Astrocyte (in vitro differentiated cells and primary cell): ENCODE results near the gene KCNQ1OT1. TPM values are rescaled to one million over a fixed set of nuclear protein-coding genes. Genes with fewer than 3 reads are reported as not detected.

Source experiments
- DNase-seq: peaks from one replicate; pipeline ENCODE4 v3.0.0-alpha.2; 2010; ENCODE audit warnings: low read depth
- FAIRE-seq: peaks from 2 replicates; lab custom pipeline; 2011; peaks lifted over from hg19 to GRCh38; lab: Jason Lieb, UNC
- H2AFZ ChIP-seq: 2 replicates; pipeline ENCODE4 v1.6.0; 2012; ENCODE audit warnings: low read depth, low read length, inconsistent platforms
- H3K27ac ChIP-seq: 2 replicates; pipeline ENCODE4 v1.5.1; 2011; ENCODE audit warnings: low read depth, low read length, inconsistent platforms
- H3K27me3 ChIP-seq: 2 replicates; pipeline ENCODE4 v1.6.0; 2011; ENCODE audit warnings: low read length, inconsistent platforms; ENCODE audit not compliant: insufficient read depth
- H3K36me3 ChIP-seq: 2 replicates; pipeline ENCODE4 v1.5.1; 2011; ENCODE audit warnings: low read length, inconsistent platforms; ENCODE audit not compliant: insufficient read depth
- H3K4me1 ChIP-seq: 2 replicates; pipeline ENCODE4 v1.5.1; 2011; ENCODE audit warnings: low read length, inconsistent platforms; ENCODE audit not compliant: insufficient read depth
- H3K4me2 ChIP-seq: 2 replicates; pipeline ENCODE4 v1.6.0; 2012; ENCODE audit warnings: low read length, inconsistent platforms
- H3K4me3 ChIP-seq: 2 replicates; pipeline ENCODE4 v1.5.1; 2011; ENCODE audit warnings: low read depth, mild to moderate bottlenecking, low read length, inconsistent platforms; ENCODE audit not compliant: insufficient read depth
- H3K79me2 ChIP-seq: 2 replicates; pipeline ENCODE4 v1.6.0; 2012; ENCODE audit warnings: mild to moderate bottlenecking, low read length, inconsistent platforms; ENCODE audit not compliant: insufficient read depth
- H3K9ac ChIP-seq: 2 replicates; pipeline ENCODE4 v1.6.0; 2012; ENCODE audit warnings: mild to moderate bottlenecking, low read length, inconsistent platforms
- H3K9me3 ChIP-seq: 2 replicates; pipeline ENCODE4 v1.5.1; 2012; ENCODE audit warnings: low read depth, mild to moderate bottlenecking, low read length, inconsistent platforms; ENCODE audit not compliant: insufficient read depth
- H4K20me1 ChIP-seq: 2 replicates; pipeline ENCODE4 v1.6.0; 2012; ENCODE audit warnings: low read length, inconsistent platforms; ENCODE audit not compliant: insufficient read depth
- H3K27ac Mint-ChIP-seq: one replicate; pipeline ENCODE4 v1.8.0; 2021; ENCODE audit warnings: mild to moderate bottlenecking, mixed read lengths; ENCODE audit not compliant: unreplicated experiment
- H3K27me3 Mint-ChIP-seq: one replicate; pipeline ENCODE4 v1.8.0; 2021; ENCODE audit warnings: low read depth, mixed read lengths; ENCODE audit not compliant: unreplicated experiment
- H3K36me3 Mint-ChIP-seq: one replicate; pipeline ENCODE4 v1.8.0; 2021; ENCODE audit warnings: low read depth, mixed read lengths; ENCODE audit not compliant: unreplicated experiment
- H3K4me1 Mint-ChIP-seq: one replicate; pipeline ENCODE4 v1.8.0; 2021; ENCODE audit warnings: low read depth, mixed read lengths; ENCODE audit not compliant: unreplicated experiment
- H3K4me3 Mint-ChIP-seq: one replicate; pipeline ENCODE4 v1.8.0; 2021; ENCODE audit warnings: mild to moderate bottlenecking, moderate library complexity, mixed read lengths; ENCODE audit not compliant: unreplicated experiment
- H3K9me3 Mint-ChIP-seq: one replicate; pipeline ENCODE4 v1.8.0; 2021; ENCODE audit warnings: mild to moderate bottlenecking, mixed read lengths; ENCODE audit not compliant: unreplicated experiment
- EZH2 ChIP-seq: IDR thresholded peaks from 2 replicates; pipeline ENCODE4 v1.6.1; 2012; ENCODE audit warnings: mild to moderate bottlenecking, low read length, inconsistent platforms; ENCODE audit not compliant: insufficient read depth
- total RNA-seq: library from RNA; stranded (reverse); gene quantifications from 2 replicates; pipeline ENCODE4 v1.2.1, GENCODE V29; 2021
- TF ChIP-seq, protein P1 (sequence below): IDR thresholded peaks from 2 replicates; pipeline ENCODE4 v1.5.1; 2011; ENCODE audit warnings: low read depth, mild to moderate bottlenecking, inconsistent platforms, low read length, moderate library complexity; ENCODE audit not compliant: insufficient read depth

KCNQ1OT1 gene
- total RNA-seq, 1 donor from 2014 or later, result 2.5 TPM

DNA sequence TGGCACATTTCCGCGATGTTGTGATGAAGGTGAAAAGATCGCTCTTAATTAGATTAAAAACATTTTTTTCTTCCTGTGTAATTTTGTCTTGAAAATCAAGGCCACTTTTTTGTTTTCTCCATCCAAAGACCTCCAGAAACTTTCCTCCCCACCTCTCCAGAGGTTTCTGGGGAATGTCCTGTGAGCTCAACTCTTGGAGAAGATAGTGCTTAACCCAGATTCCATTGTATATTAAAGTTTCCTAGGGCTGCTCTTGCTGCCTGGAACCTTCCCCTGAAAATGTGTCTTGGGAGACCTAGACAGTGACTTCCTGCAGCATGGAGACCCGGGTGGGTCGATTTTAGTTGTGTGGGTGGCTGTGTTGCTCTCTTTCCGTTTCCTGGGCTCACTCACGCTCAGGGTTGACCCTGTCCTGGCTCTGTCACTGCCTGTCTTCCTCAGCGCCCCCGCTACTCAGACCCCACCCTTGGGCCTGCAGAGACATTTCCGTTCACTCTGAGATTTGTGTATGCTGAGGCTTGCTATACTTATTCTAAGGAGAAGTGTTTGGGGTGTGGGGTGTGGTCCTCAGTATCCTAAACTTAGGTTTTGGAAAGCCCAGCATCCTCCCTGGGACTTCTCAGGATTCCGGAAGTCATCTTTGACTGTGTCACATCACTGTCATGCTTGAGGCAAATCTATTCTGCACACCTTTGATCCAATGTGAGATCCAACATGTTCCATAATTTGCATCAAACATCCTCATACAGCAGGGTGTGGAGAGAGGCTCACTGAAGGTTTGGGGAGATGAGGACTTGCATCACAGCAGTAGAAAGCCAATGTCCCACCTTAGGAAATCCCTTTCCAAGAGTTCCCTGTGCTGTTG, 47.2 kb downstream of the KCNQ1OT1 start:
- H3K36me3 Mint-ChIP-seq, result peaks cover 19% of the 10 kb centered on the region
- H3K79me2 ChIP-seq, result no peaks in the 10 kb centered on the region
- H3K4me2 ChIP-seq, result no peak overlapping the region
- H3K9me3 ChIP-seq, result peaks cover 41% of the 10 kb centered on the region
- H3K4me1 ChIP-seq, result peaks cover 7% of the 10 kb centered on the region
- TF ChIP-seq, protein P1, sequence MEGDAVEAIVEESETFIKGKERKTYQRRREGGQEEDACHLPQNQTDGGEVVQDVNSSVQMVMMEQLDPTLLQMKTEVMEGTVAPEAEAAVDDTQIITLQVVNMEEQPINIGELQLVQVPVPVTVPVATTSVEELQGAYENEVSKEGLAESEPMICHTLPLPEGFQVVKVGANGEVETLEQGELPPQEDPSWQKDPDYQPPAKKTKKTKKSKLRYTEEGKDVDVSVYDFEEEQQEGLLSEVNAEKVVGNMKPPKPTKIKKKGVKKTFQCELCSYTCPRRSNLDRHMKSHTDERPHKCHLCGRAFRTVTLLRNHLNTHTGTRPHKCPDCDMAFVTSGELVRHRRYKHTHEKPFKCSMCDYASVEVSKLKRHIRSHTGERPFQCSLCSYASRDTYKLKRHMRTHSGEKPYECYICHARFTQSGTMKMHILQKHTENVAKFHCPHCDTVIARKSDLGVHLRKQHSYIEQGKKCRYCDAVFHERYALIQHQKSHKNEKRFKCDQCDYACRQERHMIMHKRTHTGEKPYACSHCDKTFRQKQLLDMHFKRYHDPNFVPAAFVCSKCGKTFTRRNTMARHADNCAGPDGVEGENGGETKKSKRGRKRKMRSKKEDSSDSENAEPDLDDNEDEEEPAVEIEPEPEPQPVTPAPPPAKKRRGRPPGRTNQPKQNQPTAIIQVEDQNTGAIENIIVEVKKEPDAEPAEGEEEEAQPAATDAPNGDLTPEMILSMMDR, result no peak
- TF ChIP-seq EZH2, result no peak
- no peak overlapping the region for H3K27ac Mint-ChIP-seq
- H3K36me3 ChIP-seq, result no peaks in the 10 kb centered on the region
- H3K4me3 ChIP-seq, result no peak overlapping the region
- FAIRE-seq (no peak), DNase-seq (no peak)
- H3K27ac ChIP-seq, result no peak overlapping the region
- H3K27me3 ChIP-seq, result no peaks in the 10 kb centered on the region
- no peak overlapping the region for H3K4me3 Mint-ChIP-seq
- H2AFZ ChIP-seq, result no peak overlapping the region
- H4K20me1 ChIP-seq, result no peaks in the 10 kb centered on the region
- no peaks in the 10 kb centered on the region for H3K27me3 Mint-ChIP-seq
- peaks cover 20% of the 10 kb centered on the region for H3K4me1 Mint-ChIP-seq
- no peak overlapping the region for H3K9ac ChIP-seq
- peaks cover 65% of the 10 kb centered on the region for H3K9me3 Mint-ChIP-seq

DNA sequence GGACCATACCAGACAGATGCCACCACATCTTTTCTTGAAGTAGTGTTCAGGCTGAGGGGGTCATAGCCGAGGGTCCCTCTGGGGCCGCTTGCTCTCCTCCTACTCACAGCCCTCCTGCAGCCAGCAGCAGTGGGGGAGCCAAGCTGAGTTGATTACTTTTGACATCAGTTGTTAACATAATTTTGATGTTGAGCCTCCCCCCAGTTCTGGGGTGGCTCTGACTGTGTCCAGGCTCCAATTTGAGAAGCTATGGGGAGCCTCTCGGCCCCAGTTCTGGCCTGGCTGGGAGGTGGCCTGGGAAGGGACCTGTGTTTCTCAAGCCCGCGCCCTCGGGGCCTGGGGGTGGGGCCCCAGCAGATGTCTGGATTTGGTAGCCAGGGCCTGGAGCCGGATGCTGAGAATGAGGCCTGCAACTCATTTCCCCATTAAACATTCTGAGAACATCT, 47.9 kb downstream of the KCNQ1OT1 start:
- Mint-ChIP-seq H3K27me3 (no peaks in the 10 kb centered on the region), H3K27ac (no peak overlapping the region), H3K36me3 (peaks cover 19% of the 10 kb centered on the region), H3K4me3 (no peak overlapping the region), H3K4me1 (peaks cover 18% of the 10 kb centered on the region), H3K9me3 (peaks cover 66% of the 10 kb centered on the region)
- no peak overlapping the region for H3K27ac ChIP-seq
- no peak overlapping the region for H3K4me3 ChIP-seq
- no peaks in the 10 kb centered on the region for H3K36me3 ChIP-seq
- peaks cover 6% of the 10 kb centered on the region for H3K4me1 ChIP-seq
- no peak overlapping the region for H2AFZ ChIP-seq
- no peak overlapping the region for H3K4me2 ChIP-seq
- no peak for FAIRE-seq
- no peak for DNase-seq
- no peaks in the 10 kb centered on the region for H3K27me3 ChIP-seq
- H3K9me3 ChIP-seq, result peaks cover 41% of the 10 kb centered on the region
- no peak overlapping the region for H3K9ac ChIP-seq
- TF ChIP-seq EZH2, result no peak
- TF ChIP-seq, protein P1, result no peak
- H3K79me2 ChIP-seq, result no peaks in the 10 kb centered on the region
- no peaks in the 10 kb centered on the region for H4K20me1 ChIP-seq

DNA sequence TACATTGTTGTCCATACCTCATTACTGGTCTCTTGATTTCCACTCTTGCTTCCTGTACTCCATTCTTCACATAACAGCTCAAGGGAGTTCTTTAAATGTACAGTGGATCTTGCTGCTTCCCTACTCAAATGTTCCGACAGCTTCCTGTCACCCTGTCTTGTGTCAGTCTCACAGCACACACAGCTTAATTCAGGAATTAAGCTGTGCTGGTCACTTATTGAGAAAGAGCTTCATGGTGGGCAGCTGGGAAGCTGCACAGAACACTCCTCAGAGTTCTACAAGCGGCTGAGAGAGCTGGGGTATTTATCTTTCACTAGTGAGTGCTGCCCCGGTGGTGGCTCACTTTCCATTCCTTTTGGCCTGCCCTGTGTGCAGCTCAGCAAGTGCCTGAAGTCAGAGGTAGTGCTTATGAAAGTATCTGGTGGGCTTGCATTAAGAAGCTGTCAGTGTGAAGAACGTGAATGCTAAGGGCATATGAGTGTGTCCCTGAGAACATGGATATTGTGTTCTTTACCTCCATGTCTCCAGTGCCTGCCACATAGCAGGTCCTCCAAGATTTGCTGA, 48.7 kb downstream of the KCNQ1OT1 start:
- Histone ChIP-seq H3K4me2 (no peak overlapping the region), H4K20me1 (no peaks in the 10 kb centered on the region), H3K9ac (no peak overlapping the region), H3K36me3 (no peaks in the 10 kb centered on the region), H3K79me2 (no peaks in the 10 kb centered on the region), H3K27ac (no peak overlapping the region), H3K4me1 (peaks cover 3% of the 10 kb centered on the region), H3K27me3 (no peaks in the 10 kb centered on the region), H3K4me3 (no peak overlapping the region), H3K9me3 (peaks cover 41% of the 10 kb centered on the region), H2AFZ (no peak overlapping the region)
- DNase-seq (no peak), FAIRE-seq (no peak)
- peak overlapping the region; percentile 1 for H3K27ac Mint-ChIP-seq
- H3K4me3 Mint-ChIP-seq, result no peak overlapping the region
- H3K9me3 Mint-ChIP-seq, result peaks cover 65% of the 10 kb centered on the region
- H3K27me3 Mint-ChIP-seq, result no peaks in the 10 kb centered on the region
- H3K4me1 Mint-ChIP-seq, result peaks cover 10% of the 10 kb centered on the region
- peaks cover 18% of the 10 kb centered on the region for H3K36me3 Mint-ChIP-seq
- TF ChIP-seq, protein P1, result no peak
- no peak for TF ChIP-seq EZH2
